ENCODE data around the gene MATR3. TPM values are rescaled to one million over a fixed set of nuclear protein-coding genes. Genes with fewer than 3 reads are reported as not detected.
A peak's percentile ranks its signal among the peaks of the same experiment; 100 is the strongest.

Gene MATR3
- total RNA-seq, 6 experiments from 2014 or later: 43.5 to 73.8 (median 65.3) TPM

- H3K36me3 ChIP-seq: no peaks in the 10 kb centered on the region
- no peaks in the 10 kb centered on the region for H3K9me3 ChIP-seq
- ATAC-seq: no peak
- no peaks in the 10 kb centered on the region for H3K4me1 ChIP-seq
- no peak overlapping the region for H3K27ac ChIP-seq
- H3K27me3 ChIP-seq: no peaks in the 10 kb centered on the region
- 90% methylated on average over 3 of the region's 3 CpGs for WGBS (ENCODE audit: insufficient coverage, low coverage, low lambda C conversion rate, missing lambda C conversion rate)
- DNase-seq: no peak
- intact Hi-C loops (cut with DNase I): no loop called here
- TF ChIP-seq CTCF (IDR thresholded peaks at IDR 0.05): no peak
- no peak for TF ChIP-seq POLR2A (IDR thresholded peaks at IDR 0.05)
- H3K4me3 ChIP-seq: no peak overlapping the region
These were observed 29.6 kb upstream of the MATR3 start for GRCh38 chr5:139263946-139264345.

GRCh38 chr5:139265001-139265400 lies 28.5 kb upstream of the MATR3 start:
- 58% methylated on average over 2 of the region's 2 CpGs for WGBS (ENCODE audit: insufficient coverage, low coverage, low lambda C conversion rate, missing lambda C conversion rate)
- intact Hi-C loops (cut with DNase I): no loop called here
- H3K27me3 ChIP-seq: no peaks in the 10 kb centered on the region
- H3K4me1 ChIP-seq: no peaks in the 10 kb centered on the region
- no peak for DNase-seq
- no peak for TF ChIP-seq POLR2A (IDR thresholded peaks at IDR 0.05)
- no peak for TF ChIP-seq CTCF (IDR thresholded peaks at IDR 0.05)
- no peak for ATAC-seq
- no peaks in the 10 kb centered on the region for H3K9me3 ChIP-seq
- no peak overlapping the region for H3K27ac ChIP-seq
- H3K36me3 ChIP-seq: no peaks in the 10 kb centered on the region
- H3K4me3 ChIP-seq: no peak overlapping the region

- Histone ChIP-seq H3K36me3 (no peaks in the 10 kb centered on the region), H3K4me3 (no peak overlapping the region), H3K27ac (no peak overlapping the region), H3K27me3 (no peaks in the 10 kb centered on the region), H3K9me3 (no peaks in the 10 kb centered on the region), H3K4me1 (no peaks in the 10 kb centered on the region)
- DNase-seq (no peak), ATAC-seq (peak in 2 of 4 donors; percentile 13 to 27)
- 65% methylated on average over 11 of the region's 11 CpGs for WGBS (ENCODE audit: insufficient coverage, low coverage, low lambda C conversion rate, missing lambda C conversion rate)
- intact Hi-C loops (cut with DNase I): no loop called here
- no peak for TF ChIP-seq CTCF (IDR thresholded peaks at IDR 0.05)
- no peak for TF ChIP-seq POLR2A (IDR thresholded peaks at IDR 0.05)
These were observed 27.3 kb upstream of the MATR3 start for GRCh38 chr5:139266236-139266635.

GRCh38 chr5:139267481-139267880 lies 26.1 kb upstream of the MATR3 start:
- H3K36me3 ChIP-seq: no peaks in the 10 kb centered on the region
- ATAC-seq: no peak
- no peak for TF ChIP-seq POLR2A (IDR thresholded peaks at IDR 0.05)
- no peak for TF ChIP-seq CTCF (IDR thresholded peaks at IDR 0.05)
- peaks cover 0 to under 1% (median 0%) of the 10 kb centered on the region in 4 donors for H3K4me1 ChIP-seq
- H3K9me3 ChIP-seq: no peaks in the 10 kb centered on the region
- no peak overlapping the region for H3K27ac ChIP-seq
- intact Hi-C loops (cut with DNase I): no loop called here
- DNase-seq: no peak
- 90% methylated on average over 2 of the region's 2 CpGs for WGBS (ENCODE audit: insufficient coverage, low coverage, low lambda C conversion rate, missing lambda C conversion rate)
- no peak overlapping the region for H3K4me3 ChIP-seq
- H3K27me3 ChIP-seq: no peaks in the 10 kb centered on the region
